ENCODE measurements around the gene CCDC169.
"Not testable (repeated sequence)": the region's sequence is repeated elsewhere in the genome, so short reads cannot be mapped to it uniquely, and the experiment has no call there.

CCDC169 gene

GRCh38 chr13:36297366-36298338, at the start of gene CCDC169:
Gene CCDC169 (minus strand): TSS chr13:36297814. CDS start chr13:36297719, 95 bp downstream.
- DNase-seq, result peak; percentile 70

GRCh38 chr13:36346222-36347083, 48.8 kb upstream of the CCDC169 start, which contains the start of gene SPART:
Gene SPART (minus strand): TSS chr13:36346394. CDS start chr13:36335830, 10,564 bp downstream.
- peak; percentile 90 for DNase-seq

GRCh38 chr13:36345438-36346221, 48.0 kb upstream of the CCDC169 start:
- DNase-seq, result peak; percentile 48

GRCh38 chr13:36344886-36345437, 47.3 kb upstream of the CCDC169 start:
- DNase-seq, result peak; percentile 21

GRCh38 chr13:36344173-36344572, 46.6 kb upstream of the CCDC169 start:
- DNase-seq, result no peak

- no peak for DNase-seq
These were observed 46.2 kb upstream of the CCDC169 start for GRCh38 chr13:36343766-36344165.

GRCh38 chr13:36342715-36343114, 45.1 kb upstream of the CCDC169 start:
- no peak for DNase-seq

- DNase-seq, result no peak
These were observed 44.1 kb upstream of the CCDC169 start for GRCh38 chr13:36341718-36342117.

GRCh38 chr13:36339600-36340155, 42.1 kb upstream of the CCDC169 start:
- DNase-seq, result no peak

- DNase-seq, result no peak
These were observed 40.5 kb upstream of the CCDC169 start for GRCh38 chr13:36337938-36338641.

- DNase-seq, result no peak
These were observed 35.4 kb upstream of the CCDC169 start for GRCh38 chr13:36332986-36333385.

GRCh38 chr13:36332255-36332654, 34.6 kb upstream of the CCDC169 start:
- DNase-seq, result not testable (repeated sequence)

GRCh38 chr13:36331280-36331679, 33.7 kb upstream of the CCDC169 start:
- no peak for DNase-seq

- no peak for DNase-seq
These were observed 31.7 kb upstream of the CCDC169 start for GRCh38 chr13:36329361-36329760.

- DNase-seq, result no peak
These were observed 31.2 kb upstream of the CCDC169 start for GRCh38 chr13:36328821-36329220.

GRCh38 chr13:36325912-36326311, 28.3 kb upstream of the CCDC169 start:
- DNase-seq, result no peak

- DNase-seq, result not testable (repeated sequence)
These were observed 27.3 kb upstream of the CCDC169 start for GRCh38 chr13:36324881-36325280.

GRCh38 chr13:36323951-36324566, 26.4 kb upstream of the CCDC169 start:
- no peak for DNase-seq

GRCh38 chr13:36323408-36323807, 25.8 kb upstream of the CCDC169 start:
- DNase-seq, result no peak

- DNase-seq, result not testable (repeated sequence)
These were observed 22.2 kb upstream of the CCDC169 start for GRCh38 chr13:36319793-36320192.
